ENCODE measurements around the gene SIX6.

Gene SIX6

GRCh38 chr14:60508363-60508706 lies 611 bp upstream of the SIX6 start:
- FAIRE-seq = no peak
- no peak for DNase-seq (ENCODE audit: insufficient read length, low spot score)
- TF ChIP-seq, protein P1, sequence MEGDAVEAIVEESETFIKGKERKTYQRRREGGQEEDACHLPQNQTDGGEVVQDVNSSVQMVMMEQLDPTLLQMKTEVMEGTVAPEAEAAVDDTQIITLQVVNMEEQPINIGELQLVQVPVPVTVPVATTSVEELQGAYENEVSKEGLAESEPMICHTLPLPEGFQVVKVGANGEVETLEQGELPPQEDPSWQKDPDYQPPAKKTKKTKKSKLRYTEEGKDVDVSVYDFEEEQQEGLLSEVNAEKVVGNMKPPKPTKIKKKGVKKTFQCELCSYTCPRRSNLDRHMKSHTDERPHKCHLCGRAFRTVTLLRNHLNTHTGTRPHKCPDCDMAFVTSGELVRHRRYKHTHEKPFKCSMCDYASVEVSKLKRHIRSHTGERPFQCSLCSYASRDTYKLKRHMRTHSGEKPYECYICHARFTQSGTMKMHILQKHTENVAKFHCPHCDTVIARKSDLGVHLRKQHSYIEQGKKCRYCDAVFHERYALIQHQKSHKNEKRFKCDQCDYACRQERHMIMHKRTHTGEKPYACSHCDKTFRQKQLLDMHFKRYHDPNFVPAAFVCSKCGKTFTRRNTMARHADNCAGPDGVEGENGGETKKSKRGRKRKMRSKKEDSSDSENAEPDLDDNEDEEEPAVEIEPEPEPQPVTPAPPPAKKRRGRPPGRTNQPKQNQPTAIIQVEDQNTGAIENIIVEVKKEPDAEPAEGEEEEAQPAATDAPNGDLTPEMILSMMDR (IDR thresholded peaks at IDR 0.05; ENCODE audit: insufficient read depth, missing control alignments) = no peak

GRCh38 chr14:60509438-60510253 lies 700 bp downstream of the SIX6 start:
- TF ChIP-seq, protein P1 (IDR thresholded peaks at IDR 0.05; ENCODE audit: insufficient read depth, missing control alignments) = no peak
- DNase-seq (ENCODE audit: insufficient read length, low spot score) (no peak), FAIRE-seq (no peak)

GRCh38 chr14:60510254-60510950 lies 1.5 kb downstream of the SIX6 start:
- FAIRE-seq (no peak), DNase-seq (ENCODE audit: insufficient read length, low spot score) (no peak)
- TF ChIP-seq, protein P1 (IDR thresholded peaks at IDR 0.05; ENCODE audit: insufficient read depth, missing control alignments) = no peak

DNA sequence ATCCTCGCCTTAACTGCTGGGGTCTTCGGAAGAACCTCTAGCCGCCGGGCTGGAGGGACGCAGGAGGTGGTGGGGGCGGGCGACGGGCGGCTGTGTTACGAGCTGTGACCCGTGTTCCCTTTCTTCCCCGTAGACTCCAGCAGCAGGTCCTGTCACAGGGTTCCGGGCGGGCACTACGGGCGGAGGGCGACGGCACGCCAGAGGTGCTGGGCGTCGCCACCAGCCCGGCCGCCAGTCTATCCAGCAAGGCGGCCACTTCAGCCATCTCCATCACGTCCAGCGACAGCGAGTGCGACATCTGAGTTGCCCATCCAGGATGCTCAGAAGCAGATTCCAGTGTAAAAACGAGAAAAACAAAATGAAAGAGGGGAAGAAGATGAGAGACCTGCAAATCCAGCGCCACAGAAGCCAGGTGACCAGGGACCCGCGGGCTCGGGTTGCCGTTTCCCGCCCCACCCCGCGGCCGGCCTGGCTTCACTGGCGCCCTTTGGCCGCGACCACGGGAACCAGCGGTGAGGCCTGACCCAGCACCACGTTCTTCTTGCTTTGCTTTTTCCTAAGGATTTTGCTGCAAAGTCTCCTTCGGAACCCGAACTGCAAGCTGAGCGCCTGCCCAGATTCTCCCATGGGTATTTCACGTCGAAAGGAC lies 2.1 kb downstream of the SIX6 start:
- no peak for FAIRE-seq
- TF ChIP-seq, protein P1 (IDR thresholded peaks at IDR 0.05; ENCODE audit: insufficient read depth, missing control alignments) = no peak

GRCh38 chr14:60512126-60512525 lies 3.2 kb downstream of the SIX6 start:
- TF ChIP-seq, protein P1 (IDR thresholded peaks at IDR 0.05; ENCODE audit: insufficient read depth, missing control alignments) = no peak
- FAIRE-seq (no peak), DNase-seq (ENCODE audit: insufficient read length, low spot score) (no peak)

More for the DNA sequence above, 2.1 kb downstream of the SIX6 start:
- DNase-seq (ENCODE audit: insufficient read length, low spot score) = no peak

DNA sequence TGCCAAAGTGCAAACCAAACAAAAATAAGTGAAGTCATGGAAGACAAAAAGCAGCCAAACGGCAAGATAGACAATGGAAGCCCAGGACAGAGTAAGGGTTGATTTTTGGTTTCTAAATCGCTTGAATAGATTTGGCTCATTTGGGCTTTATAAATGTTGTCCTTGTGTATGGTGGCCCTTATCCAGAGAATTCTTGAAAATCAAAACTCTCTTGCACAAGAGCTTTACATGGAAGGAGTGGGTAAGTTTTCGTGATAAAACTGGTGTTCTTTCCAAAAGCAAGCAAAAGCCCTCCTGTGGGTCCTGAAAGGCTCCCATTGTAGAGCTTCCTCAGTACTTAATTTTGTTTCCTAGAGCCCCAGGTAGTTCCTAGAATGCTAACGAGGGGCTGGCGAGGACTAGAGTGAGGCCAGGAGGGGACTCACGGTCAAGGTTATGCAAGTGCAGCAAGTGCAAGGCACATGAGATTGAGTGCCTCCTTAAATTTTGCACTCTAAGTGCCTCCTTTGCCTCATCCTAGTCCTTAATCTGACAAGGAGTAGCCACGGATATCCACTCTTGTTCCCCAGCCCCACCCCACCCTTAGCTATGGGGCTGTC lies 4.1 kb downstream of the SIX6 start:
- FAIRE-seq = no peak

More for the DNA sequence above, 4.1 kb downstream of the SIX6 start:
- no peak for DNase-seq (ENCODE audit: insufficient read length, low spot score)
- TF ChIP-seq, protein P1 (IDR thresholded peaks at IDR 0.05; ENCODE audit: insufficient read depth, missing control alignments) = no peak
